GM10248 (cell line): ENCODE results near the gene ESPN.
"Not testable (repeated sequence)": the region's sequence is repeated elsewhere in the genome, so short reads cannot be mapped to it uniquely, and the experiment has no call there.

Source experiments
- CTCF ChIA-PET: fragments of 300-600 bp; sonication (Branson Sonifier 250); formaldehyde crosslinking; extraction: SDS; loops from one replicate; lab custom pipeline; 2021; ENCODE audit warnings: antibody characterized with exemption; lab: Yijun Ruan, JAX
- POLR2A ChIA-PET: fragments of 350-650 bp; sonication (Branson Sonifier 250); formaldehyde crosslinking; extraction: SDS; loops from one replicate; lab custom pipeline; 2020; ENCODE audit warnings: antibody characterized with exemption; lab: Yijun Ruan, JAX
- DNase-seq: peaks from one replicate; pipeline ENCODE4 v3.0.0; 2012; ENCODE audit errors: extremely low spot score
- TF ChIP-seq, protein P1 (sequence below): IDR thresholded peaks from 2 replicates; pipeline ENCODE4 v1.5.1; 2012; ENCODE audit warnings: mild to moderate bottlenecking, low read depth; ENCODE audit errors: extremely low read depth, missing control alignments, control extremely low read depth

The ESPN gene

GRCh38 chr1:6435129-6435528, 10.6 kb downstream of the ESPN start:
- CTCF ChIA-PET, result interaction anchor here (3.2 to 11.2 kb wide), 2 partner anchors 14 to 33 kb away, joined by 12 to 94 read pairs; partner anchors contain the start of gene HES2
- DNase-seq, result no peak
- TF ChIP-seq, protein P1, sequence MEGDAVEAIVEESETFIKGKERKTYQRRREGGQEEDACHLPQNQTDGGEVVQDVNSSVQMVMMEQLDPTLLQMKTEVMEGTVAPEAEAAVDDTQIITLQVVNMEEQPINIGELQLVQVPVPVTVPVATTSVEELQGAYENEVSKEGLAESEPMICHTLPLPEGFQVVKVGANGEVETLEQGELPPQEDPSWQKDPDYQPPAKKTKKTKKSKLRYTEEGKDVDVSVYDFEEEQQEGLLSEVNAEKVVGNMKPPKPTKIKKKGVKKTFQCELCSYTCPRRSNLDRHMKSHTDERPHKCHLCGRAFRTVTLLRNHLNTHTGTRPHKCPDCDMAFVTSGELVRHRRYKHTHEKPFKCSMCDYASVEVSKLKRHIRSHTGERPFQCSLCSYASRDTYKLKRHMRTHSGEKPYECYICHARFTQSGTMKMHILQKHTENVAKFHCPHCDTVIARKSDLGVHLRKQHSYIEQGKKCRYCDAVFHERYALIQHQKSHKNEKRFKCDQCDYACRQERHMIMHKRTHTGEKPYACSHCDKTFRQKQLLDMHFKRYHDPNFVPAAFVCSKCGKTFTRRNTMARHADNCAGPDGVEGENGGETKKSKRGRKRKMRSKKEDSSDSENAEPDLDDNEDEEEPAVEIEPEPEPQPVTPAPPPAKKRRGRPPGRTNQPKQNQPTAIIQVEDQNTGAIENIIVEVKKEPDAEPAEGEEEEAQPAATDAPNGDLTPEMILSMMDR, result no peak
- POLR2A ChIA-PET, result no interaction called here

- ChIA-PET CTCF (interaction anchor here (3.2 to 11.2 kb wide), 3 partner anchors 14 to 87 kb away, joined by 12 to 94 read pairs (median 26); partner anchors contain the start of gene HES2), POLR2A (no interaction called here)
- DNase-seq, result no peak
- TF ChIP-seq, protein P1, result no peak
These were observed 11.0 kb downstream of the ESPN start for GRCh38 chr1:6435547-6435946.

DNA sequence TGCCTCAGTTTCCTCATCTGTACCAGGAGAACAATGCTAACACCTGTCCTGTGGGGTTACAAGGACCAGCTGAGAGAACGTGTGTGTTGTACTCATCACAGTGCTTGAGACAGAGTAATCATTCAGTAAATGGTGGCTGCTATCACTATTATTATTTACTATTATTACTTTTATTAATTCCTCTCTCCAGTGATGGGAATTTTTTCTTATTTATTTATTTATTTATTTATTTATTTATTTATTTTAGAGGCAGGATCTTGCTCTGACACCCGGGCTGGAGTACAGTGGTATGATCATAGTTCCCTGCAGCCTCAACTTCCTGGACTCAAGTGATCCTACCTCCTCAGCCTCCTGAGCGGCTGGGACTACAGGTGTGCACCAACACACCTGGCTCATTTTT, 11.7 kb downstream of the ESPN start:
- POLR2A ChIA-PET, DNase-seq: not testable (repeated sequence)
- CTCF ChIA-PET, result interaction anchor here (0.8 to 11.2 kb wide), 5 partner anchors 15 to 88 kb away, joined by 3 to 94 read pairs (median 12); partner anchors contain the start of gene HES2

GRCh38 chr1:6437012-6437700, 12.6 kb downstream of the ESPN start:
- POLR2A ChIA-PET, result not testable (repeated sequence)
- CTCF ChIA-PET, result interaction anchor here (0.6 to 11.2 kb wide), 36 partner anchors 7 to 208 kb away, joined by 3 to 94 read pairs (median 5); partner anchors contain the start of genes HES2 and ZBTB48

DNA sequence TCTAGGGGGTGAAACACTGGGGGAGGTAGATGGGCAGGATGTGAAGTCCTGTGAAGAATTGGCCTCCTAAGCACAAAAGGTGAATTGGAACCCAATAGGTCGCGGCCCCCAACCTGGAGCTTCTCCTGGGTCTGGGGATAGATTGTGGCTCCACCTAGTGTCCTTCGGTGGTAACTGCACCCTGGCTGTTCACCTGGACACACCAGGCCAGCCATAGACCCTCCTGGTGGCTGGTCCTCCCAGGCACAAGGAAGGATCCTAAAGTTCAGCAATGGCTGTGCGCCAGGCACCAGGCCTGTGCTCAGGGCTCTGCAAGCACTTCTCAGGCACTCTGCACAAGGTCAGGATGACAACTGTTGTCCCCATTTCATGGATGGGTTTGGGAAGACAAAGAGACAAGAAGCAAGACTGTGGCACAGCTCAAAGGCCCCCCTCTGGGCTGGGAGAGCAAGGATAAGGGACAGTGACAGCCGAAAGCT, 13.5 kb downstream of the ESPN start:
- ChIA-PET POLR2A (no interaction called here), CTCF (interaction anchor here (0.6 to 11.2 kb wide), 38 partner anchors 8 to 207 kb away, joined by 3 to 94 read pairs (median 5); partner anchors contain the start of genes HES2 and ZBTB48)
- DNase-seq, result peak; percentile 89
- TF ChIP-seq, protein P1, result peak; percentile 97

More at GRCh38 chr1:6437012-6437700, 12.6 kb downstream of the ESPN start:
- not testable (repeated sequence) for DNase-seq

DNA sequence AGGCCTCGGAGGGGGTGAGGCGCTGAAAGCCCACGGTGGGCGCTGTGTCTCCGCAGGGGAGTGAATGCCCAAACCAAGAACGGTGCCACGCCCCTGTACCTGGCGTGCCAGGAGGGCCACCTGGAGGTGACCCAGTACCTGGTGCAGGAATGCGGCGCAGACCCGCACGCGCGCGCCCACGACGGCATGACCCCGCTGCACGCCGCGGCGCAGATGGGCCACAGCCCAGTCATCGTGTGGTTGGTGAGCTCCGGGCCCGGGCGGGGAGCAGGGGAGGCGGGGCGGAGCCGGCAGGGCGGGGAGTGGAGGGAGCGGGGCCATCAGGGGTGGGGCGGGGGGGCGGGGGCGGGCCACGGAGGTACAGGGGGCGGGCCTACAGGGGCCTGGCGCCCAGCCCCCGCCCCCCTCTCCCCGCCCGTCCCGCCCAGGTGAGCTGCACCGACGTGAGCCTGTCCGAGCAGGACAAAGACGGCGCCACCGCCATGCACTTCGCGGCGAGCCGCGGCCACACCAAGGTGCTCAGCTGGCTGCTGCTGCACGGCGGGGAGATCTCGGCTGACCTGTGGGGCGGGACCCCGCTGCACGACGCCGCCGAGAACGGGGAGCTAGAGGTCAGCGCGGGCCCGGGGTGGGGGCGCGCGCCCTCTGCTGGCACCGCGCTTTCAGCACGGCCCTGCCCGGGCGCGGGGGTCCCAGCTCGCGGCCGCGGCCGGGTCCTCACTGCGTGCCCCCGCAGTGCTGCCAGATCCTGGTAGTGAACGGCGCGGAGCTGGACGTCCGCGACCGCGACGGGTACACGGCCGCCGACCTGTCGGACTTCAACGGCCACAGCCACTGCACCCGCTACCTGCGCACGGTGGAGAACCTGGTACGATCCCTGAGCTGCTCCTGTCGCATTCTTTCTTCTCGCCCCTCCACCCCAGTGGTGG, 15.9 kb downstream of the ESPN start:
- peak; percentile 73 for DNase-seq
- ChIA-PET POLR2A (no interaction called here), CTCF (interaction anchor here (0.7 to 11.2 kb wide), 9 partner anchors 8 to 193 kb away, joined by 3 to 94 read pairs (median 6); partner anchors contain the start of gene HES2)
- TF ChIP-seq, protein P1, result peak; percentile 11

- TF ChIP-seq, protein P1, result no peak
- ChIA-PET CTCF (interaction anchor here (1.6 to 11.2 kb wide), 4 partner anchors 7 to 93 kb away, joined by 3 to 94 read pairs (median 19); partner anchors contain the start of gene HES2), POLR2A (no interaction called here)
- no peak for DNase-seq
These were observed 17.0 kb downstream of the ESPN start for GRCh38 chr1:6441586-6441985.
